Stimulated activated CD4-positive, alpha-beta T cell treated with anti-CD3 and anti-CD28 coated beads, Interleukin-12 subunit alpha, Interleukin-12 subunit beta, amount 100 ng/mL, for 48 hours (primary cell): Measurements from ENCODE around the gene HIF3A.
"Not testable (repeated sequence)": the region's sequence is repeated elsewhere in the genome, so short reads cannot be mapped to it uniquely, and the experiment has no call there.

ENCODE experiments used
- DNase-seq, 3 donors: peaks; one replicate each; pipeline ENCODE4 v3.0.0-alpha.2; 2020; ENCODE audit warnings: low read depth in 2 of 3, low spot score in 1 of 3

HIF3A gene

GRCh38 chr19:46291829-46292228 lies 5.0 kb upstream of the HIF3A start:
- DNase-seq: no peak

- no peak for DNase-seq
Measured at GRCh38 chr19:46294494-46294893, 2.3 kb upstream of the HIF3A start.

GRCh38 chr19:46295401-46296201 lies 1.2 kb upstream of the HIF3A start:
- DNase-seq: no peak

GRCh38 chr19:46296202-46296480 lies 701 bp upstream of the HIF3A start:
- DNase-seq: no peak

- no peak for DNase-seq
Measured at GRCh38 chr19:46297700-46298478, 1.0 kb downstream of the HIF3A start.

- DNase-seq: no peak
Measured at GRCh38 chr19:46298479-46299003, 1.7 kb downstream of the HIF3A start.

- DNase-seq: no peak
Measured at GRCh38 chr19:46299004-46299509, 2.2 kb downstream of the HIF3A start.

- DNase-seq: no peak
Measured at GRCh38 chr19:46299695-46300094, 2.9 kb downstream of the HIF3A start.

GRCh38 chr19:46303322-46303690 lies 6.5 kb downstream of the HIF3A start:
- no peak for DNase-seq

- no peak for DNase-seq
Measured at GRCh38 chr19:46303691-46304397, 7.0 kb downstream of the HIF3A start.

- no peak for DNase-seq
Measured at GRCh38 chr19:46306501-46306900, 9.7 kb downstream of the HIF3A start.

GRCh38 chr19:46308510-46308909 lies 11.7 kb downstream of the HIF3A start:
- DNase-seq: no peak

GRCh38 chr19:46309056-46309455 lies 12.2 kb downstream of the HIF3A start:
- no peak for DNase-seq

- DNase-seq: no peak
Measured at GRCh38 chr19:46311444-46311843, 14.6 kb downstream of the HIF3A start.

GRCh38 chr19:46313540-46314469 lies 17.0 kb downstream of the HIF3A start:
- not testable (repeated sequence) for DNase-seq

- DNase-seq: no peak
Measured at GRCh38 chr19:46317339-46317738, 20.5 kb downstream of the HIF3A start.

GRCh38 chr19:46319613-46320012 lies 22.8 kb downstream of the HIF3A start:
- DNase-seq: no peak

GRCh38 chr19:46320559-46320958 lies 23.7 kb downstream of the HIF3A start:
- no peak for DNase-seq

- no peak for DNase-seq
Measured at GRCh38 chr19:46321653-46322052, 24.8 kb downstream of the HIF3A start.

- DNase-seq: not testable (repeated sequence)
Measured at GRCh38 chr19:46323227-46323626, 26.4 kb downstream of the HIF3A start.

GRCh38 chr19:46324277-46324676 lies 27.4 kb downstream of the HIF3A start:
- no peak for DNase-seq
